ACHN (cell line): ENCODE results near the gene TUBGCP2.

Experiments used
- DNase-seq: peaks from one replicate; pipeline ENCODE4 v3.0.0-alpha.2; 2015
- in situ Hi-C: cut with HindIII; loops from 2 replicates; pipeline ENCODE4 v1.10.0; 2017; ENCODE audit warnings: low sequenced_read_pairs, low pct_ligation_motif_present, low pct_unique_long_range_greater_than_20kb

Gene TUBGCP2

GRCh38 chr10:133229265-133230043 is 79.2 kb downstream of the TUBGCP2 start:
- no peak for DNase-seq
- in situ Hi-C loops, result no loop called here
